DOHH2 (cell line): ENCODE data around the gene LYG1.

Experiments used
- H3F3A ChIP-seq: fragments of 200-600 bp; sonication (generic), shearing (Covaris generic); 2 replicates; pipeline ENCODE4 v1.6.0; 2016; ENCODE audit warnings: antibody characterized with exemption, mild to moderate bottlenecking; ENCODE audit not compliant: control insufficient read depth, insufficient read depth
- H3K27ac ChIP-seq: fragments of 200-600 bp; sonication (generic); 2 replicates; pipeline ENCODE4 v1.5.1; 2014; ENCODE audit warnings: low read depth, mild to moderate bottlenecking, low read length, moderate library complexity
- H3K27me3 ChIP-seq: fragments of 200-600 bp; sonication (generic); 2 replicates; pipeline ENCODE4 v1.6.1; 2014; ENCODE audit warnings: mild to moderate bottlenecking, low read length, mixed read lengths; ENCODE audit not compliant: control insufficient read depth
- H3K36me3 ChIP-seq: fragments of 200-600 bp; sonication (generic); 2 replicates; pipeline ENCODE4 v1.6.1; 2014; ENCODE audit warnings: mild to moderate bottlenecking, low read length, moderate library complexity, mixed read lengths; ENCODE audit not compliant: control insufficient read depth
- H3K4me1 ChIP-seq: fragments of 200-600 bp; sonication (generic); 2 replicates; pipeline ENCODE4 v1.6.1; 2014; ENCODE audit warnings: mild to moderate bottlenecking, low read length, mixed read lengths; ENCODE audit not compliant: control insufficient read depth
- H3K4me2 ChIP-seq: fragments of 200-600 bp; sonication (generic); 2 replicates; pipeline ENCODE4 v1.6.0; 2014; ENCODE audit warnings: mild to moderate bottlenecking, low read length, moderate library complexity
- H3K4me3 ChIP-seq: fragments of 200-600 bp; sonication (generic); 2 replicates; pipeline ENCODE4 v1.5.1; 2014; ENCODE audit warnings: mild to moderate bottlenecking, low read length, mixed read lengths
- H3K79me2 ChIP-seq: fragments of 200-600 bp; sonication (generic); 2 replicates; pipeline ENCODE4 v1.6.1; 2014; ENCODE audit warnings: mild to moderate bottlenecking, low read length, mixed read lengths; ENCODE audit not compliant: control insufficient read depth
- H3K9me2 ChIP-seq: fragments of 200-600 bp; sonication (generic); replicated peaks from 2 replicates; pipeline ENCODE4 v1.6.1; 2014; ENCODE audit warnings: mild to moderate bottlenecking, low read length, mixed read lengths; ENCODE audit not compliant: control insufficient read depth
- H3K9me3 ChIP-seq: fragments of 200-600 bp; sonication (generic); 2 replicates; pipeline ENCODE4 v1.6.1; 2014; ENCODE audit warnings: antibody characterized with exemption, low read length, mixed read lengths; ENCODE audit not compliant: control insufficient read depth, insufficient read depth
- H4K20me1 ChIP-seq: fragments of 200-600 bp; sonication (generic); 2 replicates; pipeline ENCODE4 v1.6.0; 2014; ENCODE audit warnings: low read depth, mild to moderate bottlenecking, antibody characterized with exemption, low read length, moderate library complexity; ENCODE audit not compliant: control insufficient read depth, insufficient read depth
- CTCF ChIP-seq: fragments of 200-600 bp; sonication (generic); IDR thresholded peaks from one replicate; pipeline ENCODE4 v1.5.1; 2014; ENCODE audit warnings: antibody characterized with exemption, mild to moderate bottlenecking, low read depth, low read length; ENCODE audit not compliant: poor library complexity, severe bottlenecking
- EZH2phosphoT487 ChIP-seq: fragments of 200-600 bp; sonication (generic); IDR thresholded peaks from 2 replicates; pipeline ENCODE4 v1.6.1; 2017; ENCODE audit warnings: borderline replicate concordance, mild to moderate bottlenecking, antibody characterized with exemption, low read length, moderate library complexity, mixed read lengths

The LYG1 gene

DNA sequence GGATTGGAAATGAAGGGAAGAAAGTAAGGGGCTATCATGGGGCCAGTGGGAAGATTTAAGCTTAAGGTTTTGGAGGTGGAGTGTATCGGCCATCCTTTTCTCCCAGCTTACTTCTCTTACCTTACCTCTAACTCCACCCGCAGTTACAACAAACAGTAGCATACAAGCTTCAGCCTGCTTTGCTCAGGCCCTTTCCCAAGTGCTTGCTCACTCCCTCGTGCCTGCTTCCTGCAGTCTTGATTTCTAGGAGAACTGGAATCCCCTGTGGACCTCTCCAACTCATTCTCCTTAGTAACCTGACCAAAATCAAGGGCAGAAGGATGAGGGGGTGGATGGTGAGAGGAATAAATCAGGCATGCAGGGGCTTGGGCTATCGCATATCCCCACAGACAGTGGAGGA lies 39.8 kb downstream of the LYG1 start:
- Histone ChIP-seq H3K4me3 (no peak overlapping the region), H3F3A (no peaks in the 10 kb centered on the region), H3K27ac (no peak overlapping the region), H3K4me1 (no peaks in the 10 kb centered on the region), H3K27me3 (peaks cover 2% of the 10 kb centered on the region; the same call in 1 of the 2 replicates), H3K9me2 (no peaks in the 10 kb centered on the region), H4K20me1 (no peaks in the 10 kb centered on the region), H3K4me2 (no peak overlapping the region), H3K9me3 (no peaks in the 10 kb centered on the region), H3K36me3 (no peaks in the 10 kb centered on the region), H3K79me2 (no peaks in the 10 kb centered on the region)
- no peak for TF ChIP-seq EZH2phosphoT487

DNA sequence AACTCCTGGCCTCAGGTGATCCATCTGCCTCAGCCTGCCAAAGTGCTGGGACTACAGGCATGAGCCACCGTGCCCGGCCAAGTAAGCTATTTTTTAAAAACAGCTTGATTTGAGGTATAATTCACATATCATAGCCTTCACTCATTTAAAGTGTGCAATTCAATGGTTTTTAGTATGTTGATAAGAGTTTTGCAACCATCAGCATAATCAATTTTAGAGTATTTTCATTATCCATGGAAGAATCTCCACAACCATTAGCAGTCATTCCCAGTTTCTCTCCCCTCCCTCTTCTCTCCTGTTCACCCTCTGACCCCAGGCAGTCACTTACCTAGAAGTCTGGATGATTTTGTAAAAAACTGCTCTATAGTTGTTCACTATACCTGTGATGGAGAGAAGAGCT lies 40.8 kb downstream of the LYG1 start:
- no peaks in the 10 kb centered on the region for H3K79me2 ChIP-seq
- no peaks in the 10 kb centered on the region for H4K20me1 ChIP-seq
- H3K9me3 ChIP-seq: no peaks in the 10 kb centered on the region
- no peaks in the 10 kb centered on the region for H3K4me1 ChIP-seq
- no peak overlapping the region for H3K27ac ChIP-seq
- H3F3A ChIP-seq: no peaks in the 10 kb centered on the region
- H3K36me3 ChIP-seq: no peaks in the 10 kb centered on the region
- TF ChIP-seq EZH2phosphoT487: no peak
- H3K4me2 ChIP-seq: no peak overlapping the region
- peaks cover 2% of the 10 kb centered on the region; the same call in 1 of the 2 replicates for H3K27me3 ChIP-seq
- H3K4me3 ChIP-seq: no peak overlapping the region
- H3K9me2 ChIP-seq: no peaks in the 10 kb centered on the region

DNA sequence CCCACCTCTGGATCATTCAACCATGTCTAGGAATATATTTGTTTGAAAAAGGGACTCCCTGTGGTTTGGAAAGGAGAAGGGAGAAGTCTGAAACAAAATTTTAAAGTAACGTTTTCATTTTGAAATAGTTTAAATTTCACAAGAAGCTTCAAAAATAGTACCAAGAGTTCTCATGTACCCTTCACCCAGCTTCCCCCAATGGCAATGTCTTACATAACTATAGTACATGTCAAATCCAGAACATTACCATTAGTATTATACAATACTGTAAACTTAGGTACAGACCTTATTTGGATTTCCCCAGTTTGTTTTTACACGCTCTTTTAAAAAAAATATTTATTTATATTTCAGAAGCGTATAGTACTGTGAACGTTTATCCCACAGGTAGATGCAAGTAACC lies 41.5 kb downstream of the LYG1 start:
- TF ChIP-seq EZH2phosphoT487 (no peak), CTCF (no peak)
- no peaks in the 10 kb centered on the region for H3K36me3 ChIP-seq
- H3K9me3 ChIP-seq: no peaks in the 10 kb centered on the region
- H3F3A ChIP-seq: no peaks in the 10 kb centered on the region
- no peaks in the 10 kb centered on the region for H4K20me1 ChIP-seq
- H3K79me2 ChIP-seq: no peaks in the 10 kb centered on the region
- no peak overlapping the region for H3K27ac ChIP-seq
- H3K4me1 ChIP-seq: no peaks in the 10 kb centered on the region
- no peak overlapping the region for H3K4me3 ChIP-seq
- H3K4me2 ChIP-seq: no peak overlapping the region
- peaks cover 2% of the 10 kb centered on the region; the same call in 1 of the 2 replicates for H3K27me3 ChIP-seq
- no peaks in the 10 kb centered on the region for H3K9me2 ChIP-seq

DNA sequence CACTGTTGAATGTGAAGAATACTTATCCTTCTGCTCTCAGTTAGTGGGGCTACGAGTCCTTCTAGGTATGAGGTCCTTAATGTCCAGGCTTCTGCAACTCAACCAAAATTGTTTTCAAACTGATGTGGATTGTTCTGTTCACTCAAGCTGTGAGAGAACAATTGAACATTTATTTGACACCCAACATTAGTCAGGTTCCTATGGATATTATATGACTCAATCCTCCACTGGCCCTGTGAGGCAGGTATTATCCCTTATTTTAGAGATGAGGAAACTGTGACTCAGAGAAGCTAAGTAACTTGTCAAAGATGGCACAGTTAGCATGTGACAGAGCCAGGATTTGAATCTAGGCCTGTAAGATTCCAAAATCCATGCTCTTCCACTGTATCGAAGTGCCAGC lies 44.3 kb downstream of the LYG1 start:
- Histone ChIP-seq H3K4me3 (no peak overlapping the region), H3F3A (no peaks in the 10 kb centered on the region), H3K4me2 (no peak overlapping the region), H3K9me2 (no peaks in the 10 kb centered on the region), H4K20me1 (no peaks in the 10 kb centered on the region), H3K27me3 (no peaks in the 10 kb centered on the region; the same call in 1 of the 2 replicates), H3K27ac (no peak overlapping the region), H3K9me3 (no peaks in the 10 kb centered on the region), H3K4me1 (no peaks in the 10 kb centered on the region), H3K79me2 (no peaks in the 10 kb centered on the region), H3K36me3 (no peaks in the 10 kb centered on the region)
- TF ChIP-seq EZH2phosphoT487 (no peak), CTCF (no peak)
